Fibroblast of skin of right biceps (primary cell): Measurements from ENCODE around the gene ZFP42.
A peak's percentile ranks its signal among the peaks of the same experiment; 100 is the strongest.
"Not testable (repeated sequence)": the region's sequence is repeated elsewhere in the genome, so short reads cannot be mapped to it uniquely, and the experiment has no call there.

Experiments
- DNase-seq: peaks from one replicate; pipeline ENCODE4 v3.0.0-alpha.2; 2013

Gene ZFP42

GRCh38 chr4:187995322-187996207 lies at the start of gene ZFP42:
Gene ZFP42, plus strand, starts transcription at chr4:187995771. Its CDS starts 7,037 bp downstream, at chr4:188002808.
- DNase-seq: no peak

GRCh38 chr4:187961171-187961570 lies 34.4 kb upstream of the ZFP42 start:
- no peak for DNase-seq

- no peak for DNase-seq
Measured at GRCh38 chr4:187961961-187962360, 33.6 kb upstream of the ZFP42 start.

DNA sequence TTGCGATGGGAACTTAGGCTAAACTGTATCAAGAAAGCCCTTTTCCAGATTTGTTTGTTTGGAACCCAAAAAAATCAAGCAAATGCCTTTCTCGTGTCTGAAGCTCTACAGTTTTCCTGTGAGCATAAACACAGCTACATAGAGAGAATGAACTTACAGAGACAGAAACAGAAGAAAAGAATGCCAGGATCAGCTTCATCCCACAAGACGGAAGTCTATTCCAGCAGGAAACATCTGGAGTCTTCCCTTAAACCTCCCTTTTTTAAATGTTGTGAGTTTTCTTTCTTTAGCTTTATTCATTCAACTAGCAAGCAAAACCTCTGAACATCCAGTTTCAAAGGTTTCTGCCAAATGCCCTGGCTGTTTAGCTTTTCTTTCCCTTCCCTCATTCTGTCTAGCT lies 32.6 kb upstream of the ZFP42 start:
- no peak for DNase-seq

GRCh38 chr4:187965726-187966125 lies 29.8 kb upstream of the ZFP42 start:
- DNase-seq: no peak

GRCh38 chr4:187972135-187972534 lies 23.4 kb upstream of the ZFP42 start:
- DNase-seq: no peak

GRCh38 chr4:187983746-187984145 lies 11.8 kb upstream of the ZFP42 start:
- DNase-seq: no peak

DNA sequence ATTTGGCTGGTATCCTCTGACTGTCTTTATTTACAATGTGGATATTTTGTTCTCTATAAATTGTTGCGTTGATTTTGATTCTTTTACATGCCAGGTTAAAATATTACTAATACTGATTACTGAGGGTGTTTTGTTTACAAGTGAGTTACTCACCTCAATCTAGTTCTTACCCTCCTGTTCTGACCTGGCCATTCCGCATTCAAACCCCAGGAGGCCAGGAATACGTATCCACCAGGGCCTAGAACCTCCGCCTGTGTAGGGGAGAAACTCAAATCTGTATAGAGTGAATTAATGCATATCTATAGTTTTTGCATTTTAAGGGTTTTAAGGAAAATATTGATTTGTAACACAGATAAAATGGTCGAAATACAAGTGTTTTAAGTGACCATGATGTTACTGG lies 2.6 kb upstream of the ZFP42 start:
- no peak for DNase-seq

GRCh38 chr4:187993827-187994226 lies 1.7 kb upstream of the ZFP42 start:
- no peak for DNase-seq

GRCh38 chr4:187996502-187997177 lies 1.1 kb downstream of the ZFP42 start:
- no peak for DNase-seq

DNA sequence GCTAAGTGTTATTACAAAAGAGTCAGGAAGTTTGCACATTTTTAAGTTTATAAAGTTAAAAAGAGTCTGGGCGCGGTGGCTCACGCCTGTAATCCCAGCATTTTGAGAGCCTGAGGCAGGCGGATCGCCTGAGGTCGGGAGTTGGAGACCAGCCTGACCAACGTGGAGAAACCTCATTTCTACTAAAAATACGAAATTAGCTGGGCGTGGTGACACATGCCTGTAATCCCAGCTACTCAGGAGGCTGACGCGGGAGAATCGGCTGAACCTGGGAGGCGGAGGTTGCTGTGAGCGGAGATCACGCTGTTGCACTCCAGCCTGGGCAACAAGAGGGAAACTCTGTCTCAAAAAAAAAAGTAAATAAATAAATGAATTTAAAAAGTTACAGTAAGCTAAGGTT lies 2.4 kb downstream of the ZFP42 start:
- DNase-seq: not testable (repeated sequence)

DNA sequence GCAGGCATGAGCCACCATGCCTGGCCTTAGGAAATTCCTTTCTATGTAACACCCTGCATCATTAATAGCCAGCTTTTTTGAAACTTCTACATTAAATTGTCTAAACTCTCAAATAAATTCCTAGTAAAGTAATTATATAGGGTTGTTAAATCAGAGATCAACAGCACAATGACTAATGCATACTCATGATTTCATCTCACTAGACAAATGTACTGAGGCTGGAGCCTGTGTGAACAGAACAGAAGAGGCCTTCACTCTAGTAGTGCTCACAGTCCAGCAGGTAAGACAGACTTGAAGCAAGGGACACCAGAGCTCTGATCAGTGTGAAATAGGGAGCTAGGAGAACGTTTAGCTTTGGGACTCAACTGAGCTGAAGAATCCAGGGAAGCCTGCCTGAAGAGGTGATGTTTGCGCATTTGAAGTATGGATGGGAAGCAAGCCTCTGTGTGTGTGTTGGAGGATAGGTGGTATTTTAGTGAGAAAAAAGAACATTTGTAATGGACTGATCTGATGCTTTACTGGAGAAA lies 3.9 kb downstream of the ZFP42 start:
- no peak for DNase-seq

DNA sequence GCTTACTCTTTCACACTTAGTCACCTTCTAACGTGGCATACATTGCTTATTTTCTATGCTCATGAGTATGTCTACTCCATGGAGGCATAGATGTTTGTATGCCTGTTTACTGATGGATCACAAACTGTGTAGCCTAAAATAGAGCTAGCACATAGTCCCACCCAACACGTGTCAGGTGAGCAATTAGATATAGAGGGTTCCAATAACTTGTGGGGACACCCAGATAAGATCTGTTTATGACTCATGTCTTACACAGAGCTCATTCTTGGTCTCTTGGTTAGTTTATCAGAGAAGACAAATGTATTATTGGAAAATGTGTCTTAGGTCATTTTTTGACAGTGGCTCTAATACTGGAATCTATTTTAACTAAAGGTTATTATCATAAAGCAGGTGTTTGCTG lies 6.8 kb downstream of the ZFP42 start:
- DNase-seq: no peak

DNA sequence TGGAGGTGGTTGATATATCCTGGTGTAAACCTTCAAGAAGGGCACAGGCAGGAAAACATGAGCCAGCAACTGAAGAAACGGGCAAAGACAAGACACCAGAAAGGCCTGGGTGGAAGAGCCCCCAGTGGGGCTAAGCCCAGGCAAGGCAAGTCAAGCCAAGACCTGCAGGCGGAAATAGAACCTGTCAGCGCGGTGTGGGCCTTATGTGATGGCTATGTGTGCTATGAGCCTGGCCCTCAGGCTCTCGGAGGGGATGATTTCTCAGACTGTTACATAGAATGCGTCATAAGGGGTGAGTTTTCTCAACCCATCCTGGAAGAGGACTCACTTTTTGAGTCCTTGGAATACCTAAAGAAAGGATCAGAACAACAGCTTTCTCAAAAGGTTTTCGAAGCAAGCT lies 7.2 kb downstream of the ZFP42 start:
- no peak for DNase-seq

DNA sequence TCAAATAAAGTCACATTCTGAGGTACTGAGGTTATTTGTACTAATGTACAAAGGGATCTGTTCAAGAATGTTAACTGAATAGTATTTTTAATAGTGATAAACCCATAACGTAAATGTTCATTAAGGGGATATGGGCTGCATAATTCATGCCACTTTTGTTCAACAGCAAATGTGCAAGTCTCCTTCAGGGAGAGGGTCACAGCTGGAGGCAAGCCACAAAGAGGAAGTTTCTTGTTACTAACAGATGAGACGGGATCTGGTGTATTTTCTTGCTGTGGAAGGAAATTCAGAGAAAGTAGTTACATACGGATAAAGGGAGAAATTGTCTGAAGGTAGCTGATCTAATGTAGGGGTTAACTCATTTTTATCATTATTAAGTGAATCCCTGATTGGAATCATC lies 10.0 kb downstream of the ZFP42 start:
- no peak for DNase-seq

GRCh38 chr4:188006285-188006848 lies 10.8 kb downstream of the ZFP42 start:
- DNase-seq: no peak

GRCh38 chr4:188008377-188008776 lies 12.8 kb downstream of the ZFP42 start:
- peak; percentile 89 for DNase-seq

- DNase-seq: no peak
Measured at GRCh38 chr4:188012426-188012945, 16.9 kb downstream of the ZFP42 start.

- DNase-seq: no peak
Measured at GRCh38 chr4:188015025-188015940, 19.7 kb downstream of the ZFP42 start.

DNA sequence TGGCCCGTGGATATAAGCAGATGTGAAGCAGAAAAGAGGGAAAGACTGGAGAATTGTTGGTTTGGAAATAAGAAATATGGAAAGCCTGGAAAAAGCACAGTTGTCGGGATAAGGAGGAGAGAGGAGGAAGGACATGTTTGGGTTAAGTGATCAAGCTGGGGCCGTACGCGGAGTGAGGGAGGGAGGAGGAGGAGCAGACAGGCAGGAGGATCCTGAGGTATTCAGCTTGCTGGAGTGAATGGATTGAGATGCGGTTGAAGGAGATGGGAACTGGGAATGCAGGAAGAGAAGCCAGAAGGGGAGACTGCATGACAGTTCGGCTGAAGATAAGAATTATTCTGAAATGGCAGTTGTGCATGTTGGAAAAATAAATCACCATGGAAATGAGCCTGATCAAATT lies 21.2 kb downstream of the ZFP42 start:
- no peak for DNase-seq

DNA sequence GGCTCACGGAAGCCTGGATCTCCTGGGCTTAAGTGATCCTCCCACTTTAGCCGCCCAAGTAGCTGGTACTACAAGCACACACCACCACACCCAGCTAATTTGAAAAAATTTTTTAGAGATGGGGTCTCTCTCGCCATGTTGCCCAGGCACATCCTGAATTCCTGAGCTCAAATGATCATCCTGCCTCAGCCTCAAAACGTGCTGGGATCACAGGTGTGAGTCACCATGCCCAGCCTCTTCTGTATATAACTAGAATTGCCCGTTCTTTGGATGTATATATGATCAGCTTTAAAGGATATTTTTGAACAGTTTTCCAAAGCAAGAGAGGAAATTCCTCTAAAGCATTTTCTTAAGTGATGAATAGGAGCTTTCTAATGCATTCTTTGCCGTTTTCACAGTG lies 22.7 kb downstream of the ZFP42 start:
- no peak for DNase-seq

DNA sequence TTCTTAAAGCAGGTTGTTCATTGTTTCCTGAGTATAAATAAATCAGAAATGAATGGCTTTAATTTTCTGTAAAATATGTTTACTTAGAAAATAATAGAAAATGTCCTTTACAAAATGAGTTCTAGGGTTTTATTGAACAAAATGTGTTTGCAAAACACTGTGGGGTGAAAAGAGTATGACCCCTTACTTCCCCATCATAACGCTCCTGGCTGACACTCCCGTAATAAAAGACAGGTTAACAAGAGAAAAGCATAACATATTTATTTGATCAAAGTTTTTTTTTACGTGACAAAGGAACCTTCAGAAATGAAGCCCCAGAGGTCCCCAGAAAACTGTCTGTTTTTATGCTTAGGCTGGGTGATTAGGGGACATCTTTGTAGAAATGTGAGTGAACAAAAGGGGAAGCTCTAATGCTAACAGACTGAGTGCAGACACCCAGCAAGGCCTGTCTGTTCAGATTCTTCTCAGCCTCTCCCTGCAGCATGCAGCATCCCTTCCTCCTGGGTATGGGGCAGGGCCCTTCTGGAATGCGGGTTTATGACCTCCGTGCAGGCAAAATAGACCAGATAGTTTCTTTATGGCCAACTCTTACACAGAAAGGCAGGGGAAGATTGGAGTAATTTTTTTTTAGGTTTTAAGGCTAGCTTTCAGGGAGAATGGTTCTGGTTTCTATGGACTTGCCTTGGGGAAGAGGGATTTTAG lies 26.1 kb downstream of the ZFP42 start:
- DNase-seq: no peak
